NK-92 treated with Interleukin-12 subunit alpha and Interleukin-12 subunit beta, amount 100 ng/mL, for 24 hours (cell line): ENCODE measurements around the gene CXXC5.

Experiments
- DNase-seq: peaks from one replicate; lab custom pipeline; 2025; lab: John Stamatoyannopoulos, UW

Gene CXXC5

DNA sequence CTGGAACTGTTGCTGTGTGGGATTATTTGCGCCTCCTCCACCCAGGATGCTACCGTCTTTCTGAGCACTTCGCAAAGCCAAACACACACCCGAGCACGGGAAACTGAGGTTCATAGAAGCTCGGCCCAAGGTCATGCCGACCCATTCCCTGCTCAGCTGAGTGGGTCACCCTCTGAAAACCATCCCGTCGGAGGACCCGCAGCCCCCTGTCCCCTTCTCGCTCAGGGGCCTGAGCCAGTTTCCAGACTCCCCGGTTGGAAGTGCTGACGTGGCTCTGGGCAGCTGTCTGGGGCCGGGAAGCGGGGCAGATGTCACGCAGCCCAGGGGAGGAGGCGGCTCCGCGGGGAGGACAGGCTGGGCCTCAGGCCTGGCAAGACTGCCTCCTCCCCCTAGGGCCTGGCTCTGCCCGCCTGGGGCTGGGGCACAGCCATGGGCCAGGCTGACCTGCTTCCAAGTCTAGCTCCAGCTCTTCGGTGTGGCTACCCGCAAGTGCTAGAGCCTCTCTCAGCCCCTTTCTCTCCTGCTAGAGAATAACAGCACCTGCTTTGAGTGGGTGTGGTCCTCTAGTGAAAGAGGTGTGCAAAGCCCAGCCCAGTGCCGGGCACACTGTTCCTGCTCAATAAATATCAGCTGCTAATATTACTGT is 9.9 kb upstream of the CXXC5 start:
- DNase-seq: no peak

DNA sequence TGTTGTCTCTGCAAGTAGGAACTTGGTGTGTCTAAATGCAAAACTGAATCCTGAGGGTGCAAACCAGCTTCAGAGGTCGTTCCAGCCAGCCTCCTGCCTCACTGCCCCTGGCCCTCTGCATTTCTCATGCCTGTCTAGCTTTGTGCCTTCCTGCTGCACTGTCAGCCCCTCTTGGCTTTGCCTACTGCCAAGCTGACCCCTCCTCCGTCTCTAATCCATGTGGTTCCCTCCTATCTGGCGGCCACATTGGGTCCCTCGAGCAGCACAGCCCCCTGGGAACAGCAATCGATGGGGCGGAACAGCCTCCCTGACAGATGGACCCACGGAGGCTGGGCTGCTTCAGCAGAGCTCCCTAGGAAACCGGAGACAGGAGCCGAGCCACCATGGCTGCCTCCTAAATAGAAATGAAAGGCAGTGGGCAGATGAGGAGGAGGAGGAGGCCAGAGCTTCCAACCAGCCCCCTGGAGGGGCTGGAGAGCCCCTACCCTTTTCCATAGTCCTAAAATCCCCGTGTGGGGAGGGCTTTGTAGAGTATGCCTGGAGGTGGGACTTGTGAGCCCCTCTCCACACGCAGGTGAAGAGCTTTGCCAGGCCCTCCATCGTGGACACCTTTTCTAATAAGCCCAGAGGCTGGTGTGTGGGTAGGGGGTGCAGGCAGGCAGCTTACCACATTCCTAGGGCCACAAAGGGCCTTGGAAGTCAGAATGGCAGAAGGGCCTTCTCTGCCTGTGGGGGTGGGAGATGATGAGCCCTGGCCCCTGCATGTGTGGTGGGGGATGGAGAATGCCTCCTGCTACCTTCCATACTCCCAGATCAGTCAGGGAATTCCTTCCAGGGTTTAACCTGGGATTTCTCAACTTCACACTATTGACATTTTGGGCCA is 9.2 kb upstream of the CXXC5 start:
- no peak for DNase-seq

GRCh38 chr5:139639619-139640380 is 8.3 kb upstream of the CXXC5 start:
- no peak for DNase-seq

- no peak for DNase-seq
Measured at GRCh38 chr5:139640421-139641115, 7.6 kb upstream of the CXXC5 start.

GRCh38 chr5:139641116-139642080 is 6.8 kb upstream of the CXXC5 start:
- no peak for DNase-seq

DNA sequence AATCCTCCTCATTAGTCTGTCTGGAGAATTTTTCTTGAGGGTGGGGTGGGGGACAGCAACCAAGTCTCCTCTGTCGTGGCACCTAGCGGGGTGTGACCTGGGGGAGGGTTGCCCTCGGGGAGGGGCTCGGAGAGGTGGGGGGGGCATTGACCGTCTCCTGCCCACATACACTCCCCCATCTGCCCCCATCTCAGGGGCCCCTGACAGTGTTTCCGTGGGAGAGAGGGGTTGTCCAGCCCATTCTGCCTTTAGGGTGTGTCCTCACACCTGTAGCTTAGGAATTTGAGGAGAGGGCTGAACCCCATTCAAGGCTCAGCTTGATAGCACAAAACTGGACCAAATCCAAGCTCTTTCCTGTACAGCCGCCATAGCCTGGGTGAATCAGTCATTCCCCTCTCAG is 5.9 kb upstream of the CXXC5 start:
- DNase-seq: no peak

- DNase-seq: no peak
Measured at GRCh38 chr5:139642891-139643871, 5.0 kb upstream of the CXXC5 start.

GRCh38 chr5:139644001-139644456 is 4.1 kb upstream of the CXXC5 start:
- DNase-seq: no peak

- DNase-seq: no peak
Measured at GRCh38 chr5:139644646-139645429, 3.3 kb upstream of the CXXC5 start.

DNA sequence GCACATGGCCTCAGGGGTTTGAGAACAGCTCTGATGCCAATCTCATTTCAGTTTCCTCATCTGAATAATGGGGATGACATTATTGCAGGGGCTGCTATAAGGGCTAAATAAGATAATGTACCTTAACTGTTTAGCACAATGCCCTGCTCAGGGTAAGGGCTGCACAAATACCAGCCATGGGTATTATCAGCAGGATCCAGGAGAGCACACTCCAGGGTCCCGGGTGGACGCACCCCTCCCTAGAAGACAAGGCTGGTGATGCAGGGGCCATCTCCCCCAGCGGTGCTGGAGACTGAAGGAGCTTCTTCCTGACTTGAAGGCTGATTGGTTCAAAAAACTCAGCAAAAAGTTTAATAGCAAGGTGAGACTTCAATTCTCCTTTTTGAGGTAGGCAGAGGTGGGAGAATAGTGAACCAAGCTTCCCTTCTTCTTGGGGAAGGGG is 2.7 kb upstream of the CXXC5 start:
- no peak for DNase-seq

DNA sequence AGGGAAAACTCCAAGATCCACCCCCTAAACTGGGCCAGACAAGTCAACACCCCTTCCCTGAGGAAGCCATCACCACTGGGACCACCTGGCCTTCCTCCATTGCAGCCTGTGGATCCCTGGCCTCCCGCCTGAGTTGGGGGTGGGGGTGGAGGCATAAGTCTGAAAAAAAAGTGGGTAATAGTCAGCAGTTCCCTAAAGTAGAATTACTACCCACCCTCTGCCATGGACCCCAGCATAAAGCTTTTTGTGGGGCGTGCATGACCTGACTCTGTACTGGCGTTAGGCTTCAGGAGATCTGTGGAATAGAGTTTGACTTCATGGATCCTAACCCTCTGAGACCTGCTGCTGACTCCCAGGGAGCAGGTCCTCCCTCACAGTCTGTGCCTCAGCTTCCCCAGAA is 2.0 kb upstream of the CXXC5 start:
- no peak for DNase-seq

- no peak for DNase-seq
Measured at GRCh38 chr5:139646912-139647505, 1.1 kb upstream of the CXXC5 start.

- no peak for DNase-seq
Measured at GRCh38 chr5:139647506-139648204, 494 bp upstream of the CXXC5 start.

DNA sequence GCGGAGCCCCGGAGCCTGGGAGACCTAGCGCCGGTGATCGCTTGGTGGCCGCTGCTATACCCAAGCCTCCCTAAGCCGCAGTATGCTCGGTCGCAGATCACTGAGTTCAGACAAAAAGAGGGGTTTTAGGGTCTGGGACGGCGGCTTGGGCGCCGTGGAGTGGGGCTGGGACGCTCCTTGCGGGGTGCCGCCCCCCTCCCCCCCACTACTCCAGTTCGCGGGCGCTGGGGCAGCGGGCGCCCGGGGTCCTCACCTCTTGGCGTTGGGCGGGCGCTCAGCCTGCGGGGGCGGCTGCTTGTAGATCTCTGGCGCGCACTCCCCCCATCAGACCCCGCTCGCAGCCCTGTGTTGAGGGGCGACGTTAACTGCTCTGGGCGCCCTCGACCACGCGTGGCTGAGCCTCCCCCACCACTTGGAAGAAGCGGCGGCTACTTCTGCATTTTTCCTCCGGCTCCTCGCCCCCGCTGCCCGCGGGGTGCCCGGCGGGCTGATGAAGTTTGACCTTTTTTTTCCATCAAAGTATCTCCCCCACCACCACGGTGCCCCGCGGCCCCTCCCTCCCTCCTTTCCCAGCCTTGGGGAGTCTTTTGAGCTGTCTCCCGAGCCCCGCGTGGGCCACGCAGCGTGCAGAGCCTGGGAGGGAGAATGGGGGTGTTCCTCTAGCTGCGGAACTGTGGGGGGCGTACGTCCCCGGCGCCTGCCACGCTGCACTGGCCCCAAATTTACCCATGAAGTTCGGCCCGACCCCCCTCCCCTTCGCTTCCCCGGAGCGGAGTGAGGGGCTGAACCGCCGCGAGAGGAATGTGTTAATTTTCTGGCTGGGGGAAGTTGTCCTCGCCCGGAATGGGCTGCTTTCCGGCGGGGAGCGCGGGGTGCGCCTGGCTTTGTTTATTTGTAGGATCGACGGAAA is 1.2 kb downstream of the CXXC5 start:
- no peak for DNase-seq

DNA sequence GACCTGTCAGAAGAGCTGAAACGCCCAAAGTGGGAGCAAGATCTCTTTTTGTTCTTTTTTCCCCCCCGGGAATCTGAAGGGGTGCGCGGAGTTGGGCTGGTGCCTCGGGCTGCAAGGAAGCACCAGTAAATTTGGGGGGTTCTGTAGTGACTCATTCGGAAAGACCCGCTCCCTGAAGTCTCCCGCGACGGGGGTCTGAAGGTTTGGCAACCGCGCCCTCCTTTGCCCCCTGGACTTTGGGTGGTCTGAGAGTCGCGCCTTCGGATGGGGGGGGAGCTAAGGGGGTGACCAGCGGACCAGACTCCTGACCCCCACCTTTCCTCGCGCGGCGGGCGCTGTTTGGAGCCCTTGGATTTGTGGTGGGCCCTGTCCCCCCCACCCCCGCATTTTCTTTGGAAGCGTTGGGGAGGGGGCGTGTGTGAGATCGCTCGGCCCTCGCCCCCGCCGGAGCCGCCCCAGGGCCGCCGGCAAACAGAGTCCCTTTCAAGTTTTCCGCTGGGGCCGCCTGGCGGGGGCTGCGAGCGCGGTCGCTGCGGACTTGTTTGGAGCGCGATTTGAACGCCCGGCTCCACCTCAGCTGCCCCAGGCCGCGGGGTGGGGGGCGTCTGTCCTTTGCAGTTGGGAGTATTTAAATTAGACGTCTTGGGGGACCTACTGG is 2.0 kb downstream of the CXXC5 start:
- DNase-seq: no peak

GRCh38 chr5:139650689-139651042 is 2.5 kb downstream of the CXXC5 start:
- no peak for DNase-seq
